GM10847 (cell line): Measurements from ENCODE around the gene CACNG8.

ENCODE experiments used
- POLR2A ChIP-seq: IDR thresholded peaks from 2 replicates; pipeline ENCODE4 v1.6.1; 2011; ENCODE audit not compliant: insufficient read length; ENCODE audit errors: extremely low read depth

CACNG8 gene

DNA sequence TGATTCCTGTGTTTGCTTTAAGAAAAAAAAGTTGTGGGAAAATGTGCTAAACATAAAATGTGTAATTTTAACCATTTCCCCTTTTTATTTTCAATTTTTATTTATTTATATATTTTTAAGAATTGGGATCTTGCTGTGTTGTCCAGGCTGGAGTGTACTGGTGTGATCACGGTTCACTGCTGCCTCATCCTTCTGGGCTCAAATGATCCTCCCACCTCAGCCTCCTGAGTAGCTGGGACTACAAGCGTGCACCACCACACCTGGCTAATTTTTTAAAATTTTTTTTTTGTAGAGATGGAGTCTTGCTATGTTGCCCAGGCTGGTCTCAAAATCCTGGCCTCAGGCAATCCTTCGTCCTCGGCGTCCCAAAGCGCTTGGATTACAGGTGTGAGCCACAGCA, 47.7 kb downstream of the CACNG8 start:
- no peak for TF ChIP-seq POLR2A

DNA sequence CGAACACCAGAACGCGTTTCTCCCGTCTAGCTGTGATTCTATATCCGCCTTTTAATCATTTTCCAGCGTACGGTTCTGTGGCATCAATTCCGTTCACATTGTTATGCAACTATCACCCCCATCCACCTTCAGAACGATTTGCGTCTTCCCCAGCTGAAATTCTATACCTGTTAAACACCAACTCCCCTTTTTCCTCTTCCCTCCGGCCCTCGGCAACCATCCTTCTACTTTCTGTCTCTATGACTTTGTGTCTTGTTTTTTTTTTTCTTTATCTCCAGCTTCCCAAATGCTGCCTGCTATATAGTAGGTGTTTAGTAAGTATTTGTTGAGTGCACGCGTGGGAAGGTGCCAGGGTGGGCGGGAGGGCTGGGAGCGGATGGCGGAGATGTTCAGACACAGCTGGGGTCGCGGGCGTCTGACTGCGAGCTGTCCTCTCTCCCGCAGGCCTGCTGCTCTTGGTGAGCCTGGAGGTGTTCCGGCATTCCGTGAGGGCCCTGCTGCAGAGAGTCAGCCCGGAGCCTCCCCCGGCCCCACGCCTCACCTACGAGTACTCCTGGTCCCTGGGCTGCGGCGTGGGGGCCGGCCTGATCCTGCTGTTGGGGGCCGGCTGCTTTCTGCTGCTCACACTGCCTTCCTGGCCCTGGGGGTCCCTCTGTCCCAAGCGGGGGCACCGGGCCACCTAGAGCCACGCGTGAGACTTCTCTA, 48.9 kb downstream of the CACNG8 start:
- no peak for TF ChIP-seq POLR2A

DNA sequence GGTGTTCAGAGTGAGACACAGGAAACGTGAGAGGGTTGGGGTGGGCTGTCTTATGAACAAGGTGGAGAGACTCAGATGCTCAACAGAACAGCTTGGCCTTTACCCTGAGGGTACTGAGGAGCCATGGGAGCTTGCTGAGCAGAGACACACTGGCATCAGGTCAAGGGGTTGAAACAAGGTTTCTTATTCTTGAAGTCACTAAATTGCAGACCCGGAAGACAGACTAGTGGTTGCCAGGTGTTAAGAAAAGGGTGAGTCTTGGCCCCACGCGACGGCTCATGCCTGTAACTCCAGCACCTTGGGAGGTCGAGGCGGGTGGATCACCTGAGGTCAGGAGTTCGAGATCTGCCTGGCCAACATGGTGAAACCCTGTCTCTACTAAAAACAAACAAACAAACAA, 51.1 kb downstream of the CACNG8 start:
- no peak for TF ChIP-seq POLR2A

DNA sequence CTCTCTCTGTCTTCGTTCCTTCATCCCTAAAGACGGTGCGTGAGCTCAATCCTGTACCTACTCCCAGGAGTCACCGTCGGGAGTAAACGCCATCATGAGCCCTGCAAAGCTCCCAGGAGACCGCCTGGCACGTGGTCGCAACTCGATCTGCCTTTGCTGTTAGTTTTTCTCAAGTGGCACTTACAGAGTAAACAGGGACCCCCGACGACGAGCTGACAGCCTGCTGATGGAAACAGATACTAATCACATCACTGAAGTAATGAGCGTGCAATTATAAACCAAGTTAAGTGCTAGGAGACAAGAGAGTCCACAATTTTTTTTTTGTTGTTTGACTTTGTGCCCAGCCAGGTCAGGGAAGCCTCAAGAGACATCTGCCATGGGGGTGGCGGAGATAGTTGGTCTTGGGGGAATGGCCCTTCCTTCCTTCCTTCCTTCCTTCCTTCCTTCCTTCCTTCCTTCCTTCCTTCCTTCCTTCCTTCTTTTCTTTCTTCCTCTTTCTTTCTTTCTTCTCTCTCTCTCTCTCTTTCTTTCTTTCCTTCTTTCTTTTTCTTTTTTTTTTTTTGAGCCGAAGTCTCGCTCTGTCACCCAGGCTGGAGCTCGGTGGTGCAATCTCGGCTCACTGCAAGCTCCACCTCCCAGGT, 52.3 kb downstream of the CACNG8 start:
- no peak for TF ChIP-seq POLR2A

DNA sequence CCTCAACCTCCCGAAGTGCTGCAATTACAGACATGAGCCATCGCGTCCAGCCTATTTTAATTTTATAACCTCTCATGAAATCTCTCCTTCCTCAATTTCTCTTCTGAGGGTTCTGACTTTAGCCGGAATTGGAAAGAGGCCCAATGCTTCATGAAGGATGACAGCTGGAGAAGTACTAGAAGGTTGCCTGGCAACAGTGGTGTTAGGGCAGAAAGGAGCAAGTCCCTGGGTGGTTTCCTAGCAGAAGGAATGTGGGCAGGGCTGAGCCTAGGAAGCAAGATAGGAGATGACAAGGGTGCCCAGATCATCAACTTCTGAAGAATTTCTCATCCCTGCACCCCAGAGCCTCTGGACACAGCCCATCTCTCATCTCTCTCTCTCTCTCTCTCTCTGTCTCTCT, 54.5 kb downstream of the CACNG8 start:
- TF ChIP-seq POLR2A, result no peak

DNA sequence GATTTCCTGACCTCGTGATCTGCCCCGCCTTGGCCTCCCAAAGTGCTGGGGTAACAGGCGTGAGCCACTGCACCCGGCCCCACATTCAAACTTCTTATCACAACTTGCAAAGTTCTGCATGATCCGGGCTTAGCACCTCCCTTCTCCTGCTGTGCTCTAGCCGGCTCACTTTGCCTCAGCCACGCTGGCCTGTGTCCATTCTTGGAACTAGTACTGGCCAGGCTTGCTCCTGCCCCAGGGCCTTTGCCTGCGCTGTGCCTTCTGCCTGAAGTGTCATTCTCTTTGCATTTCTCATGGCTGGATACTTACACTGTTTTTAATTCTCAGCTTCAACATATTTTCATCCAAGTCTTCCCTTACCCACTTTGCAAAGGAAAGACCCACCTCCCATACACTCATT, 58.6 kb downstream of the CACNG8 start:
- TF ChIP-seq POLR2A, result no peak

DNA sequence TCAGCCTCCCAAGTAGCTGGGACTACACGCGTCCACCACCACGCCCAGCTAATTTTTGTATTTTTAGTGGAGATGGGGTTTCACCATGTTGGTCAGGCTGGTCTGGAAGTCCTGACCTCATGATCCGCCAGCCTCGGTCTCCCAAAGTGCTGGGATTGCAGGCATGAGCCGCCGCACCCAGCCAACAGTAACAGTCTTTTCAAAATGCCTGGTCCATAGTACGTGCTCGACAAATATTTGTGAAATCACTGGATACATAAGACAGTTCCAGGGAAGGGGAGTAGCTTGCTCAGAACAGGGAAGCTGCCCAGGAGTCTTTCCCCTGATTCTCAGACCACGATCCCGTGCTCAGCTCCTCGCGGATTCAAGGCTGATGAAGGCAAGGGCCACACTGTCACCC, 59.2 kb downstream of the CACNG8 start:
- no peak for TF ChIP-seq POLR2A

DNA sequence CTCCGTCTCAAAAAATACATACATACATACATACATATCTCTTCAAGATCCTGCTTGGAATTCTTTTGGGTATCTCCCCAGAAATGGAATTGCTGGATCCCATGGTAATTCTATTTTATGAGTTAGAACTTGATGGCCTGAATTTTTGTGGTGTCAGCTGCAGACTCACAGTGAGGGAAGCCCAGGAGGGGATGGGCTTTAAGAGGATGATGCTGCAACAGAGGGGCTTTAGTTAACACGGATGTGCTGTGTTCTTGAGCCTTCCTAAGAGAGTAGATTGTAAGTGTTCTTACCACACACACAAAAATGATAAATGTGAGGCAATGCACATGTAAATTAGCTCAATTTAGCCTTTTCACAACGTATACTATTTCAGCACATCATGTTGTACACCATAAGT, 60.5 kb downstream of the CACNG8 start:
- no peak for TF ChIP-seq POLR2A

DNA sequence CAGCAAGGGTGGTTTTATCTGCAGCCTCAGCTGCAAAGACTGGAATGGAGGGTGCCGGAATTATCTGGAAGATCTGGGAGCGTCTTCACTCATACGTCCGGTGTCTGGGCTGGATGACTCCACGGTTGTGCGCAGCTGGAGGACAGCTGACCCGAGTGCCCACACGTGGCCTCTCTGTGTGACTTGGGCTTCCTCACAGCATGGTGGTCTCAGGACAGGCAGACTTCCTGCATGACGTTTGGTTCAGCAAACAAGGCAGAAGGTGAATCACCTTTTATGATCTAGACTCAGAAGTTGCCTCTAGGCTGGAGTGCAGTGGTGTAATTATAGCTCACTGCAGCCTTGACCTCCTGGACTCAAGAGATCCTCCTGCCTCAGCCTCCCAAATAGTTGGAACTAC, 61.9 kb downstream of the CACNG8 start:
- no peak for TF ChIP-seq POLR2A

DNA sequence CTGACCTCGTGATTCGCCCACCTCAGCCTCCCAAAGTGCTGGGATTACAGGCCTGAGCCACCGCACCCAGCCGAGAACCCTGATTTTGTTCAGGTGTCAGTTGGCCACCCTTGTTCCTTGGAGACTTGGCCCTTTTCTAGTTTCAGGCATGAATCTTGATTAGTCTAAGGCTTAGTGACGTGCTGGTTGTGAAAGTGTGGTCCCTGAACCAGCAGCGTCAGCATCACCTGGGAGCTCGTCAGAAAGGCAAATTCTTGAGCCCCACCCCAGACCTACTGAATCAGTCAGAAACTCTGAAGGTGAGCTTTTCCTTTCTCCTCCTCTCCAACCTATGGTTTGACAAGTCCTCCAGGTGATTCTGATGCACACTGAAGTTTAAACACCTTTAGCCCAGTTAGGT, 63.9 kb downstream of the CACNG8 start:
- TF ChIP-seq POLR2A, result no peak

DNA sequence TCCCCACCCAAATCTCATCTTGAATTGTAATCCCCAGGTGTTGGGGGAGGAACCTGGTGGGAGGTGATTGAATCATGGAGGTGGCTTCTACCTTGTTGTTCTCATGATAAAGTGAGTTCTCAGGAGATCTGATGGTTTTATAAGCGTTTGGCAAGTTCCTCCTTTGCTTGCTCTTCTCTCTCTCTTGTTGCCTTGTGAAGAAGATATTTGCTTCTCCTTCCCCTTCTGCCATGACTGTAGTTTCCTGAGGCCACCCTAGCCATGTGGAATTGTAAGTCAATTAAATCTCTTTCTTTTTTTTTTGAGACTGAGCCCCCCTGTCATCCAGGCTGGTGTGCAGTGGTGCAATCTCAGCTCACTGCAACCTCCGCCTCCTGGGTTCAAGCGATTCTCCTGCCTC, 66.6 kb downstream of the CACNG8 start:
- TF ChIP-seq POLR2A, result no peak

DNA sequence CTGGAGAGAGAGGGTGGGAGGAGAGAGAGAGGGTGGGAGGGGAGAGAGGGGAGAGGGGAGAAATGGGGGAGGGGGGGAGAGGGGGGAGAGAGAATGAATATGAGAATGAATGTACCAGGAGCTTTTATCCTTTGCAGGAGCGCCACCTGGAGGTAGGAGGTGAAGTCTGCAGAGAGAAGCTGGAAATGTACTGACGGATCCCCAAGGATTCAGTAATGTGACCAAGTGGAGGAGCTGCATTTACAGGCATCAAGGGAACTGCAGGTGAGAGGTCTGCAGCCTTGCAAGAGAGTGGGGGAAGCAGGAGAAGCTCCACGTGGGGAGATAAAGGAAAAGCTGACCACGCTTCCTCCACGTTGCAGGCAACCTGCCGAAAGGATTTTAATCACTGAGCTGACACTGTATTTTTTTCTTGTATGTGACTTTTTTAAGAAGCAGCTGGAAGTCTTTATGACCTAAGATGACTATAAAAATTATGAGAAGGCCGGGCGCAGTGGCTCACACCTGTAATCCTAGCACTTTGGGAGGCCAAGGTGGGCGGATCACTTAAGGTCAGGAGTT, 67.3 kb downstream of the CACNG8 start:
- TF ChIP-seq POLR2A, result no peak

DNA sequence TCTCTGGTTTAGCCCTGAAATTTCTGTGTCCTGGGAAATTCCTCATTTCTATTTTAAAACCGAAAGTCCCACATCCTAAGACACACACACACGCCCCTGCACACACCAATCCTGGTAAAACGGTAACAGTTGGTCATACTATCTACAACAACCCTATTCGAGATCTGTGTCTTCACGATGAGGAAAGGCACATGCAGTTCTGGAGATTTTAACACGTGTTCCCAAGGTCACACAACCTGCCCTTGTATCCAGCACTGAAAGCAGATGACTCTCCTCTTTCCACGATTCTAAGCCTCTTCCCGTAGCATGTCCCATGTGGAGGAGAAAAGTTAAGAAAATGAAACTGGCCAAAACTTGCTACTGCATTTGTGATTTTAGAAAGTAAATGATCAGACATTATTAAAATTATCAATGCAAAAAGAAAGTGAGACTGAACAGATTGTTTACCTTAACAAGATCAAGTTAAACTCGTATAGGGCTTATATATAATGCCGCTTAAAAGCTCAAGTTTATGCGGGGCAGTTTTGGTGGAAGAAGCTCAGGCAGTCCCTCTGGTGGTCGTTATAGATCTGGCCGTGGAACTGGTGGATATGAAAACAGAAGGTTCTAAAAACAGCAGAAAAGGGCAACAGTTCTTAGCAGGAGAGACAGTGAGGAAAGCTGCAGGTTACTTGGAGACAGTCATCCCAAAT, 68.3 kb downstream of the CACNG8 start:
- TF ChIP-seq POLR2A, result no peak

DNA sequence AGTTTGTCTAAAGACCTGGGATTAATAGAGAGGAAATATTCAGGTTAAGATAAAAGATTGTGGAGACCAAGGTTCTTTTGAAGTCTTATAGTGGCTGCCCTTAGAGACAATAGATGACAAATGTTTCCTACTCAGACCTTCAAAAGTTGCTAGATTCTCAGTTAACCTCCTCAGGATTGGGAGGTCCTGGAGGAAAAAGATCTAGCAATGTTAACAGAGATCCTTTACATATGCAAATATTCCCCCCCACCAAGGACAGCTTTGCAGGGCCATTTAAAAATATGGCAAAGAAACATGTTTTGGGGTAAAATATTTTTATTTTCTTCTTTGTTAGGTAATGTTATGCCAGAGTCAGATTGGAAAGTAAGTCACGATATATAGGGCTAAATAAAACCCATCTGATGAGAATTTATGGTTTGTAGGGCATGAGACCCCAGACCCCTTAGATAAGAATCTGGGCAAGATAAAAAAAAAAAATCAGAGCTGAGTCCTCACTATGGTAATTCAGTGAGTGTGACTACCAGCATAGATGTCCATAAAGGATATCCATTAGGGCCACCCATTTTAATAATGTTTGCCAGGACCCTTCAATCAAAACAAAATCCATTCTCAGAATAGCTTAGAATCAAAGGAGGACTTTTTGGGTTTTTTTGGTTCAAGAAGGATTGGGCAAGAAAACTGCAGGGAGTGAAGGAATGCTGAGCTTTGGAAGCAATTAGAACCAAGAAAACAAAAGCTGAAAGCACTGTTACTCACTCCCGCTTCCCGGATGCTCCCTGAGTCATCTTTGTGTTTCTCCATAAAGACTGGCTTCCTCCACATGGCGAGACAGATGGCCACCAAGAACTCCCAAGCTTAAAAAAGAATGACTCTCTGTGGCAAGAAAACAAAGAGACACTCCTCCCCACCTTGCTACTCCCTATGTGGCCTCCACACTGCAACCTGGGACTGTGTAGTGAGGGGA, 72.8 kb downstream of the CACNG8 start:
- no peak for TF ChIP-seq POLR2A
